Right lobe of liver (tissue), 4 donors: ENCODE results near the gene SLC6A3.

Experiments used
- CTCF ChIP-seq, 4 donors: fragments of 200-600 bp in 3 of 4; fragments of 450-650 bp in 1 of 4; IDR thresholded peaks; one replicate each; pipeline versions ENCODE4 v1.5.1 to v1.8.0; 2016 to 2022; ENCODE audit warnings: antibody characterized with exemption in 4 of 4, mild to moderate bottlenecking in 2 of 4
- POLR2A ChIP-seq: fragments of 450-650 bp; IDR thresholded peaks from one replicate; pipeline ENCODE4 v1.6.1; 2017; ENCODE audit warnings: antibody characterized with exemption, mild to moderate bottlenecking
- donor health status: DM: no; HTN: no; CAD: no.
- donor health status: DM: no; HTN: no; CAD: no.
- donor health status: DM: no; HTN: yes; CAD: no.

GRCh38 chr5:1374679-1375055, 70.6 kb downstream of the SLC6A3 start:
- TF ChIP-seq CTCF (IDR thresholded peaks at IDR 0.05) = no peak
- no peak for TF ChIP-seq POLR2A
